ENCODE measurements around the gene TEC. TPM values are rescaled to one million over a fixed set of nuclear protein-coding genes. Genes with fewer than 3 reads are reported as not detected.

TEC gene
- total RNA-seq, 2 experiments from 2014 or later: 2.1 to 11.5 TPM

DNA sequence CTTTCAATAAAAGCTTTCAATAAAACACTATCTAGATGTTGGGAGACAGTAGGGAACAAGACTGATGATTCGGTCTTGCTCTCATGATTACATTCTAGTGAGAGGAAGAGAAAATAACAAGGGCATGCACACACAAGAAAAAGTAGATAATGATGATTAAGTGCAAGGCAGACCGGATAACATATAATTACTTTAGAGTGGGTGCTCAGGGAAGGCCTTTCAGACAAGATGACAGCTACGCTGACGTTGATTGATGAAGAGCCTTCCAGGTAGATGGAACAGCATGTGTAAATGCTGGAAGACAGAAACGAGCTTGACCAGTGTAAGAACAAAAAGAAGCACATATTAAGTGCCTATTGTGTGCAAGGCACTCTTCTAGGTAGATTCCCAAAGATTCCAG lies 179.0 kb downstream of the TEC start:
- no peak overlapping the region for H3K27ac ChIP-seq (ENCODE audit: low read depth, low read length, poor library complexity, severe bottlenecking)
- no peak overlapping the region for H3K4me2 ChIP-seq (ENCODE audit: low read length)
- H3K79me2 ChIP-seq (ENCODE audit: insufficient read depth, low read depth, low read length): no peaks in the 10 kb centered on the region
- CTCF ChIA-PET (ENCODE audit: unreplicated experiment): interaction anchor here (0.6 kb wide), 1 partner anchor 19 kb away, joined by 3 read pairs; no protein-coding TSS in a partner anchor
- intact Hi-C loops (cut with micrococcal nuclease; ENCODE audit: unreplicated experiment): no loop called here
- DNase-seq (ENCODE audit: low spot score): no peak
- BruUV-seq (replicated peaks): no TSS peak
- H3K9me3 ChIP-seq (ENCODE audit: low read length): no peaks in the 10 kb centered on the region
- H3K4me3 ChIP-seq (ENCODE audit: low read depth, low read length, poor library complexity, severe bottlenecking): no peak overlapping the region
- no peaks in the 10 kb centered on the region for H3K36me3 ChIP-seq (ENCODE audit: insufficient read depth, low read length)
- no peak for TF ChIP-seq EZH2phosphoT487 (IDR thresholded peaks at IDR 0.05; ENCODE audit: borderline replicate concordance, low read depth, low read length)
- TF ChIP-seq, protein P1, sequence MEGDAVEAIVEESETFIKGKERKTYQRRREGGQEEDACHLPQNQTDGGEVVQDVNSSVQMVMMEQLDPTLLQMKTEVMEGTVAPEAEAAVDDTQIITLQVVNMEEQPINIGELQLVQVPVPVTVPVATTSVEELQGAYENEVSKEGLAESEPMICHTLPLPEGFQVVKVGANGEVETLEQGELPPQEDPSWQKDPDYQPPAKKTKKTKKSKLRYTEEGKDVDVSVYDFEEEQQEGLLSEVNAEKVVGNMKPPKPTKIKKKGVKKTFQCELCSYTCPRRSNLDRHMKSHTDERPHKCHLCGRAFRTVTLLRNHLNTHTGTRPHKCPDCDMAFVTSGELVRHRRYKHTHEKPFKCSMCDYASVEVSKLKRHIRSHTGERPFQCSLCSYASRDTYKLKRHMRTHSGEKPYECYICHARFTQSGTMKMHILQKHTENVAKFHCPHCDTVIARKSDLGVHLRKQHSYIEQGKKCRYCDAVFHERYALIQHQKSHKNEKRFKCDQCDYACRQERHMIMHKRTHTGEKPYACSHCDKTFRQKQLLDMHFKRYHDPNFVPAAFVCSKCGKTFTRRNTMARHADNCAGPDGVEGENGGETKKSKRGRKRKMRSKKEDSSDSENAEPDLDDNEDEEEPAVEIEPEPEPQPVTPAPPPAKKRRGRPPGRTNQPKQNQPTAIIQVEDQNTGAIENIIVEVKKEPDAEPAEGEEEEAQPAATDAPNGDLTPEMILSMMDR (conservative IDR thresholded peaks at IDR 0.05; ENCODE audit: low read length): no peak
- no peaks in the 10 kb centered on the region for H3K9me2 ChIP-seq (ENCODE audit: insufficient read depth, low read length)
- no peaks in the 10 kb centered on the region for H3K4me1 ChIP-seq (ENCODE audit: insufficient read depth, low read length, poor library complexity, severe bottlenecking)
- POLR2A ChIA-PET: no interaction called here
- H4K20me1 ChIP-seq (ENCODE audit: insufficient read depth, low read length): no peaks in the 10 kb centered on the region
- H2AFZ ChIP-seq (ENCODE audit: low read length): no peak overlapping the region

DNA sequence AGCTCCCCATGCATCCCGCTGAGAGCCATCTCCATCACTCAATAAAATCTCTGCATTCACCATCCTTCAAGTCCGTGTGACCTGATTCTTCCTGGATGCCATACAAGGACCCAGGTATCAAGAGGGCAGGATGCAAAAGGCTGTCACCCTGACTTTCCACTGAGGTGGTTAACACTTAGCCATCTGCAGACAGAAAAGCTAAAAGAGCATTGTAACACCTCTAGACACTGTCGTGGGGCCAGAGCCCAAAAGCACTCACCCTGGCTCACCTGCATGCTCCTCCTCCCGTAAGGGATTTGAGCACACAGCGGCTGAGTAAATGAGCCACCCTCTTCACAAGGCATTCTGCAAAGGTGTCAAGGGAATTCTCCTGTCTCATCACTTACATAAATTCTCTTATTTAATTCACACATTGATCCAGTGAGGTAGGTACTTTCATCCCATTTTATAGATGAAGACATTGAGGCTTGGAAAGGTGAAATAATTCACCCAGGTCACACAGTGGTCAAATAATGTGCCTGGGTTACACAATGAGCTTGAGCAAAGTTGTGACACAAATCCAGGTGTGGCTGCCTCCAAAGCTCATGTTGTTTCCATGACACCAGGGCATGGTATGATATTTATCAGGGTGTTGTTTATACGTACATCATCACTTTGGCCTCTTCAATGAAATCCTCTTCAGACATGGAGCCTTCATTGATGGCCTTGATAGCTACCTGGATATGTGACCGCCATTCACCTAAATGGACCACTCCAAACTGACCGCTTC lies 183.6 kb downstream of the TEC start:
- Histone ChIP-seq H3K4me2 (ENCODE audit: low read length) (no peak overlapping the region), H3K9me2 (ENCODE audit: insufficient read depth, low read length) (no peaks in the 10 kb centered on the region), H3K79me2 (ENCODE audit: insufficient read depth, low read depth, low read length) (no peaks in the 10 kb centered on the region), H3K9me3 (ENCODE audit: low read length) (no peaks in the 10 kb centered on the region), H3K27ac (ENCODE audit: low read depth, low read length, poor library complexity, severe bottlenecking) (no peak overlapping the region), H2AFZ (ENCODE audit: low read length) (no peak overlapping the region), H4K20me1 (ENCODE audit: insufficient read depth, low read length) (no peaks in the 10 kb centered on the region), H3K36me3 (ENCODE audit: insufficient read depth, low read length) (no peaks in the 10 kb centered on the region), H3K4me3 (ENCODE audit: low read depth, low read length, poor library complexity, severe bottlenecking) (no peak overlapping the region), H3K4me1 (ENCODE audit: insufficient read depth, low read length, poor library complexity, severe bottlenecking) (no peaks in the 10 kb centered on the region)
- POLR2A ChIA-PET: interaction anchor here (0.6 kb wide), 1 partner anchor 16 kb away, joined by 4 read pairs; no protein-coding TSS in a partner anchor
- TF ChIP-seq EZH2phosphoT487 (IDR thresholded peaks at IDR 0.05; ENCODE audit: borderline replicate concordance, low read depth, low read length): no peak
- TF ChIP-seq, protein P1 (conservative IDR thresholded peaks at IDR 0.05; ENCODE audit: low read length): no peak
- CTCF ChIA-PET (ENCODE audit: unreplicated experiment): interaction anchor here (1.0 to 1.5 kb wide), 2 partner anchors 77 to 84 kb away, joined by 3 read pairs; no protein-coding TSS in a partner anchor
- no TSS peak for BruUV-seq (replicated peaks)
- DNase-seq (ENCODE audit: low spot score): no peak
- intact Hi-C loops (cut with micrococcal nuclease; ENCODE audit: unreplicated experiment): loop anchor here (2.0 to 10.0 kb wide), 3 partner anchors 51 to 381 kb away; partner anchors contain the start of gene CORIN

Small RNA genes within 50 kb of the gene (small RNA-seq; reads per million reads assigned to genes)
- gene RF00019 (not detected), gene RF00026 (not detected), gene RNU6-838P (not detected)

Other genes with a start within 250 kb of the TEC start
- not detected in 2 replicates for gene TXK, start 135.6 kb downstream of the TEC start, total RNA-seq (2014; rRNA removed; shearing (Covaris generic))
- gene TXK, start 135.6 kb downstream of the TEC start, total RNA-seq (2022): 0.11 and 0.41 TPM in 2 replicates
- 21.1 and 24.7 TPM in 2 replicates for gene SLAIN2, start 71.7 kb upstream of the TEC start, total RNA-seq (2014; rRNA removed; shearing (Covaris generic))
- 39.4 and 40.2 TPM in 2 replicates for gene SLAIN2, start 71.7 kb upstream of the TEC start, total RNA-seq (2022)
- not detected in 2 replicates for gene SLC10A4, start 213.5 kb upstream of the TEC start, total RNA-seq (2014; rRNA removed; shearing (Covaris generic))
- not detected in 2 replicates for gene SLC10A4, start 213.5 kb upstream of the TEC start, total RNA-seq (2022)
- gene ZAR1, start 220.4 kb upstream of the TEC start, total RNA-seq (2014; rRNA removed; shearing (Covaris generic)): not detected in 2 replicates
- gene ZAR1, start 220.4 kb upstream of the TEC start, total RNA-seq (2022): not detected in 2 replicates